Neuronal stem cell (in vitro differentiated cells): Measurements from ENCODE around the gene PTPN6.

Source experiments
- DNase-seq: peaks from one replicate; pipeline ENCODE4 v3.0.0-alpha.2; 2013; ENCODE audit warnings: low spot score
- H2AFZ ChIP-seq: one replicate; pipeline ENCODE4 v1.6.1; 2013; ENCODE audit warnings: mild to moderate bottlenecking, low read length, inconsistent platforms
- H2AK5ac ChIP-seq: 2 replicates; pipeline ENCODE4 v1.6.1; 2013; ENCODE audit warnings: low read depth, mild to moderate bottlenecking, inconsistent platforms, low read length, moderate library complexity, mixed read lengths
- H2BK120ac ChIP-seq: 2 replicates; pipeline ENCODE4 v1.6.1; 2013; ENCODE audit warnings: low read depth, mild to moderate bottlenecking, inconsistent platforms, low read length, moderate library complexity, mixed read lengths
- H2BK12ac ChIP-seq: one replicate; pipeline ENCODE4 v1.6.1; 2013; ENCODE audit warnings: low read length, inconsistent platforms
- H2BK15ac ChIP-seq: 2 replicates; pipeline ENCODE4 v1.6.1; 2013; ENCODE audit warnings: mild to moderate bottlenecking, low read length, inconsistent platforms, mixed read lengths
- H2BK5ac ChIP-seq: one replicate; pipeline ENCODE4 v1.6.1; 2013; ENCODE audit warnings: inconsistent platforms, mild to moderate bottlenecking, low read length, moderate library complexity
- H3K14ac ChIP-seq: one replicate; pipeline ENCODE4 v1.6.1; 2013; ENCODE audit warnings: low read length, inconsistent platforms
- H3K18ac ChIP-seq: 2 replicates; pipeline ENCODE4 v1.6.1; 2013; ENCODE audit warnings: low read length, inconsistent platforms
- H3K23ac ChIP-seq: 2 replicates; pipeline ENCODE4 v1.6.1; 2013; ENCODE audit warnings: low read depth, mild to moderate bottlenecking, mixed read lengths, low read length, inconsistent platforms; ENCODE audit not compliant: poor library complexity
- H3K27ac ChIP-seq: replicated peaks from 3 replicates; pipeline ENCODE4 v1.5.1; 2013; ENCODE audit warnings: low read length, inconsistent platforms
- H3K27me3 ChIP-seq, 3 experiments: 2 replicates each; pipeline ENCODE4 v1.6.1; 2013; ENCODE audit warnings: low read length in 3 of 3, mild to moderate bottlenecking in 2 of 3, inconsistent platforms in 1 of 3, low read depth in 1 of 3, mixed read lengths in 1 of 3, moderate library complexity in 1 of 3; ENCODE audit not compliant: control insufficient read depth in 3 of 3, insufficient read depth in 3 of 3
- H3K36me3 ChIP-seq, 2 donors: replicated peaks in 1 of 2; 2 replicates each; pipeline ENCODE4 v1.6.1; 2013; ENCODE audit warnings: low read length in 2 of 2; ENCODE audit not compliant: control insufficient read depth in 2 of 2, insufficient read depth in 2 of 2
- H3K4ac ChIP-seq: 2 replicates; pipeline ENCODE4 v1.6.1; 2013; ENCODE audit warnings: inconsistent platforms, mild to moderate bottlenecking, low read length, moderate library complexity
- H3K4me1 ChIP-seq, 2 donors: 1 replicate in 1 of 2; 2 replicates in 1 of 2; pipeline ENCODE4 v1.6.1; 2013; ENCODE audit warnings: low read length in 2 of 2, low read depth in 1 of 2; ENCODE audit not compliant: control insufficient read depth in 2 of 2, insufficient read depth in 1 of 2
- H3K4me2 ChIP-seq: one replicate; pipeline ENCODE4 v1.6.1; 2013; ENCODE audit warnings: mild to moderate bottlenecking, low read length, inconsistent platforms; ENCODE audit not compliant: insufficient read depth, poor library complexity, severe bottlenecking
- H3K4me3 ChIP-seq, 2 donors: 2 replicates each; pipeline ENCODE4 v1.5.1; 2013; ENCODE audit warnings: low read length in 2 of 2, mild to moderate bottlenecking in 2 of 2, inconsistent platforms in 1 of 2, moderate library complexity in 1 of 2
- H3K79me1 ChIP-seq: one replicate; pipeline ENCODE4 v1.6.1; 2013; ENCODE audit warnings: low read depth, mild to moderate bottlenecking, inconsistent platforms, low read length, moderate library complexity
- H3K9ac ChIP-seq: one replicate; pipeline ENCODE4 v1.6.1; 2013; ENCODE audit warnings: mild to moderate bottlenecking, low read depth, low read length, inconsistent platforms; ENCODE audit not compliant: poor library complexity
- H3K9me3 ChIP-seq, 2 donors: replicated peaks in 1 of 2; 2 replicates each; pipeline versions ENCODE3 to v1.6.1; 2013; ENCODE audit warnings: low read length in 2 of 2, mild to moderate bottlenecking in 2 of 2, inconsistent platforms in 1 of 2, low read depth in 1 of 2, mixed read lengths in 1 of 2, moderate library complexity in 1 of 2; ENCODE audit not compliant: control insufficient read depth in 2 of 2, insufficient read depth in 1 of 2
- H4K8ac ChIP-seq: one replicate; pipeline ENCODE4 v1.6.1; 2013; ENCODE audit warnings: low read depth, mild to moderate bottlenecking, inconsistent platforms, low read length, moderate library complexity
- H4K91ac ChIP-seq: one replicate; pipeline ENCODE4 v1.6.1; 2013; ENCODE audit warnings: low read length, low read depth, mild to moderate bottlenecking, inconsistent platforms; ENCODE audit not compliant: poor library complexity
- WGBS, 2 donors: extraction: QIAGEN DNeasy Blood & Tissue Kit; methylation state at CpG; one replicate each; pipeline ENCODE4 v1.1.7; 2013; ENCODE audit warnings: missing lambda C conversion rate in 2 of 2, mixed read lengths in 1 of 2; ENCODE audit not compliant: insufficient read length in 2 of 2, insufficient replicate concordance in 1 of 2; ENCODE audit errors: extremely low coverage in 2 of 2; 5-methylcytosine and 5-hydroxymethylcytosine counted together

PTPN6 gene

DNA sequence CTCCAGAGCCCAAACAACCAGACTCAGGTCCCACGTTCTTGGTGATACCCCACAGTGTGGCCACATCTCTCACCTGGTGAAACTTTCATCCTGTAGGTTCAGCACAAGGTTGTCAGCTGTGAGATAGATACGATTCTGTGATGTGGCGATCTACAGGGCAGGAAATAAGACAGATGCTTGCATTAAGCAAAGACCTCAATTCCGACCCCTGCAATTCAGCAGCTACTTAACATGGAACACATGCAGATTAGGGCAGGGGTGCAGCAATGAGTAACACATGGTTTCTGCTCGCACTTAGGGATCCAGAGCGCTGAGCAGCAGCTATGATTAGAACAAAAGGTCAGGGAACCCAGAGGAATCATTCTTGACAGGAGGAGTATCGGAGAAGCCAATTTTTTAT is 15.2 kb downstream of the PTPN6 start:
- Histone ChIP-seq H2AK5ac (no peak overlapping the region), H3K9me3 (no peaks in the 10 kb centered on the region), H4K91ac (no peak overlapping the region), H3K4ac (no peak overlapping the region), H3K14ac (no peak overlapping the region), H3K4me3 (no peak overlapping the region), H3K4me1 (peaks cover 16 to 23% of the 10 kb centered on the region in 2 donors), H2BK120ac (no peak overlapping the region), H2BK5ac (no peak overlapping the region), H2BK15ac (no peak overlapping the region), H3K9ac (no peak overlapping the region), H3K18ac (no peak overlapping the region), H3K79me1 (peaks cover 3% of the 10 kb centered on the region), H3K4me2 (no peak overlapping the region), H2AFZ (no peak overlapping the region), H2BK12ac (no peak overlapping the region), H3K27me3 (no peaks in the 10 kb centered on the region), H3K27ac (no peak overlapping the region), H4K8ac (no peak overlapping the region), H3K23ac (no peak overlapping the region), H3K36me3 (peaks cover 30 to 53% of the 10 kb centered on the region in 2 donors)
- no CpG with 5 or more reads among the region's 7 CpGs for WGBS, 2 donors
- DNase-seq = no peak

DNA sequence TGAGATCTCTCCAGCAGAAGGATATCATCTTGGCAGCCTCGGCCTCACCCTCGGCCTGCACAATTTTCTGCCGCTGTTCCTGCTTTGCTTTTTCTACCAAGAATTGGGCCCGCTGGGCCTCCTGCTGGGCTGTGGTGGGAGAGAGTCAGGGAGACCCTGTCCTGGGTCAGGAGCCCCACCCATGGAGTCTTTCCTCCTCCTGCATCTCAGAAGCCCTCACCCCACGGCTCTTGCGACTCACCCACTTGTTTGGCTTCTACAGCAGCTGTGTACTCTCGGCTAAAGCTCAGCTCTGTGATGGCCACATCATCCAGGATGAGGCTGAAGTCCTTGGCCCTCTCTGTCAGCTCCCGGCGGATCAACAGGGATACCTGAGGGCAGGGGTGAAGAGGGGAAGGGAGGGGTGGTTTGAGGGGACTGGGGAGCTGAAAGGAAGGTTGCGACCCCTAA is 16.5 kb downstream of the PTPN6 start:
- Histone ChIP-seq H3K36me3 (peaks cover 30 to 59% of the 10 kb centered on the region in 2 donors), H2BK5ac (no peak overlapping the region)
- no CpG with 5 or more reads among the region's 10 CpGs for WGBS, 2 donors

DNA sequence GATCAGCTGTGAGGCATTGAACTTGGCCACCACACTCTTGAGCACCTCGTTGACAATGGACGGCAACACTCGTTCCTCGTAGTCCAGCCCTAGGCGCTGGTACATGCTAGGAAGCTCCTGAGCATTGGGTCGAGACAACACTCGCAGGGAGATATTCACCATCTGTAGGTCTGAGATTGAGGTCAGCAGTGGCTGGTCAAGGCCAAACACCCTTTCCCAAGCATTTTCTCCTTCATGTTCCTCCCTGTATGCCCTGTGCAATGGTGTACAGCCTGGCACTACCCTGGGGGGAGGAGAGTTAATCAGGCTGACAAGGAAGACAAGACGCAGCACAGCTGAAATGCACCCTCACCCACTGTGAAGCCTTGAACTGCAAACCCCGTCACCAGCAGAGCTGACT is 17.3 kb downstream of the PTPN6 start:
- no peak overlapping the region for H3K27ac ChIP-seq
- H4K91ac ChIP-seq = no peak overlapping the region
- peaks cover 7 to 17% of the 10 kb centered on the region in 2 donors for H3K4me1 ChIP-seq
- no peak overlapping the region for H3K23ac ChIP-seq
- H2BK15ac ChIP-seq = no peak overlapping the region
- no peak overlapping the region for H3K4me2 ChIP-seq
- no peak overlapping the region for H3K4me3 ChIP-seq
- no peak overlapping the region for H3K4ac ChIP-seq
- no peak overlapping the region for H2BK5ac ChIP-seq
- H3K9ac ChIP-seq = no peak overlapping the region
- H3K18ac ChIP-seq = no peak overlapping the region
- no peak overlapping the region for H2BK120ac ChIP-seq
- DNase-seq = no peak
- no peaks in the 10 kb centered on the region for H3K27me3 ChIP-seq
- H3K9me3 ChIP-seq = no peaks in the 10 kb centered on the region
- no peak overlapping the region for H4K8ac ChIP-seq
- H3K36me3 ChIP-seq = peaks cover 30 to 59% of the 10 kb centered on the region in 2 donors
- H3K14ac ChIP-seq = no peak overlapping the region
- WGBS, 2 donors = no CpG with 5 or more reads among the region's 9 CpGs
- no peak overlapping the region for H2AK5ac ChIP-seq
- H2AFZ ChIP-seq = no peak overlapping the region
- peaks cover 3% of the 10 kb centered on the region for H3K79me1 ChIP-seq
- no peak overlapping the region for H2BK12ac ChIP-seq

More for the DNA sequence above, 16.5 kb downstream of the PTPN6 start:
- Histone ChIP-seq H2BK120ac (no peak overlapping the region), H3K4ac (no peak overlapping the region), H3K27me3 (no peaks in the 10 kb centered on the region), H3K9me3 (no peaks in the 10 kb centered on the region), H3K27ac (no peak overlapping the region), H4K8ac (peak overlapping the region; percentile 48), H3K4me3 (no peak overlapping the region), H3K4me2 (no peak overlapping the region), H3K79me1 (peaks cover 3% of the 10 kb centered on the region), H2BK15ac (no peak overlapping the region), H2AFZ (no peak overlapping the region), H3K9ac (no peak overlapping the region), H2AK5ac (no peak overlapping the region), H3K14ac (no peak overlapping the region), H4K91ac (no peak overlapping the region), H3K23ac (no peak overlapping the region), H3K18ac (no peak overlapping the region), H2BK12ac (no peak overlapping the region), H3K4me1 (peaks cover 7 to 17% of the 10 kb centered on the region in 2 donors)
- DNase-seq = no peak

DNA sequence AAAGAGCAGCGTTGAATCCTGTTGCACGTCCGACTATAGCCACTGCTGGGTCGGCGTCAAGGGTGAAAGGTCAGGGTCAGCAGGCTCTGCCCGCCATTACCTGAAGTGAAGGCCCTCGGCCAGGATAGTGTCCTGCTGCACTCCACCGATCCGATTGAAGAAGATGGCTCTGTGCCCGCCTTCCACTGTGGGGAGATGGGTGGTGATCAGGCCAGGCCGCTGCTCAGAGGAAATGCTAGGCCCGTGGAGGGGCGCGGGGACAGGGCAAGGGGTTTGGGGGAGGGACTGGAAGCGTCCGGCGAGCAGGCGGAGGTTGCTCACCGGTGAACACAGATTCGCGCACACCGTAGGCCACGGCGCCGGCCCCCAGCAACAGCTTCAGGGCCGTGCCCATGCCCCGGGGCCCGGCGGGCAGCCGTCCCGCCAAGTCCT is 19.0 kb downstream of the PTPN6 start:
- Histone ChIP-seq H2BK15ac (peak overlapping the region; percentile 68), H3K27me3 (no peaks in the 10 kb centered on the region), H3K27ac (no peak overlapping the region), H2BK12ac (no peak overlapping the region), H3K79me1 (peaks cover 3% of the 10 kb centered on the region), H3K18ac (peak overlapping the region; percentile 81), H3K4me1 (peaks cover 7 to 14% of the 10 kb centered on the region in 2 donors), H4K91ac (no peak overlapping the region), H3K4ac (peak overlapping the region; percentile 13), H2BK5ac (peak overlapping the region; percentile 96), H2BK120ac (no peak overlapping the region), H3K36me3 (peaks cover 44 to 63% of the 10 kb centered on the region in 2 donors), H3K9ac (peak overlapping the region; percentile 93), H3K9me3 (no peaks in the 10 kb centered on the region), H2AFZ (peak overlapping the region; percentile 79), H3K14ac (peak overlapping the region; percentile 78), H3K4me3 (peak overlapping the region; percentile 75 to 96), H3K4me2 (peak overlapping the region; percentile 97), H4K8ac (peak overlapping the region; percentile 93), H2AK5ac (peak overlapping the region; percentile 91), H3K23ac (peak overlapping the region; percentile 93)
- DNase-seq = no peak
- WGBS, 2 donors = no CpG with 5 or more reads among the region's 31 CpGs
